ENCODE measurements around the gene CDH2.

- TF ChIP-seq CTCF (IDR thresholded peaks at IDR 0.05) = no peak
- TF ChIP-seq EP300 (IDR thresholded peaks at IDR 0.05) = no peak
- no peak for TF ChIP-seq POLR2A (IDR thresholded peaks at IDR 0.05)
Observed at GRCh38 chr18:28201056-28201455, 24.1 kb upstream of the CDH2 start.

Measured in ovary (tissue), 3 donors.